ENCODE data around the gene POLR1E. TPM values are rescaled to one million over a fixed set of nuclear protein-coding genes. Genes with fewer than 3 reads are reported as not detected.
"Not testable (repeated sequence)": the region's sequence is repeated elsewhere in the genome, so short reads cannot be mapped to it uniquely, and the experiment has no call there.

The POLR1E gene
- total RNA-seq, 6 experiments from 2014 or later: 11.7 to 18.1 (median 14.4) TPM

DNA sequence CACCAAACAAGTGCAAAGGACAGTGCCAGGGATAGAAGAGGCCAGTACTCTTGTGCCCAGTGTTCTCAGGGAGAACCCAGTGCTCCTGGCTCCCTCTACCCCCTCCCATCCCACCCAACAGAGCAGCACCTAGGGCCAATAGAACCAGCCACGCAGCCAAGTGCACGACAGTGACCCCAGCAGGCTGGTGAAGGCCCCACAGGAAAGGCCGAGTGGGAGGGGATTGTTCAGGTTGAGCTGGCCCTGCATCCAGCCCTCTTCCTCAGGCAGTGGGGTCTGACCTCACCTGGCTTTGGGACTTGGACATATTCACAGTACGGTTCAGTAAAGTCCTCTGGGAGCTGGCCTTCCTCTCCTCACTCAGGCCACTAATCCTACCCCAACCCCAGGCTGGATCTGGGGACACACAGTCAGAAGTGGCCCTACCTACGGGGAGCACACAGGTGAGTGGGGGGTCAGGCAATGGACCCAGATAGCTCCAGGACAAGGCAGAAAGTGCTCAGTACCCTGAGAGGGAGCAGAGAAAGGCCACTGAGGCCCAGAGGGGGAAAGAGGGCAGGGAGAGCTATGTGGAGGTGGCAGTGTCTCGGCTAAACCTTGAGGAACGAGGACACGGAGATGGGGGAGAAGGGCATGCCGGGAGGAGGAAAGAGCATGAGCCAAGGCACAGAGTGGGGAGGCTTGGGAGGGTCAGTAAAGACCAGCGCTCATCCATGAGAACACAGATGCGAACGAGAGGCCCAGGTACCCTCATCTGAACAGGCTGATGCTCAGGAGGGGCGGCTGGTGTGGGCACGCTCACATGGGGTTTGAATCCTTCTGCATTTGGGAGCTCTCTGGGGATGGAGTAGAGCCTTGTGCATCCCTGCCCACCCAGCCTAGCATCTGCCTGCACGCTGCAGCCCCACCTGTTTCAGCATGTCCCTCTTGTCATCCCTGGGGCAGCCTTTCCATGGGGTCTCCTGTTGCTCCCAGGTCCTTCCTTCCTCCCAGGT, 25.6 kb downstream of the POLR1E start:
- no CpG with 5 or more reads among the region's 15 CpGs for WGBS (ENCODE audit: insufficient coverage, low coverage, low lambda C conversion rate, missing lambda C conversion rate)
- intact Hi-C loops (cut with DNase I): no loop called here
- Histone ChIP-seq H3K9me3 (no peaks in the 10 kb centered on the region), H3K4me3 (no peak overlapping the region), H3K27ac (no peak overlapping the region), H3K27me3 (no peaks in the 10 kb centered on the region), H3K4me1 (peaks cover 0 to 30% (median 15%) of the 10 kb centered on the region in 4 donors), H3K36me3 (no peaks in the 10 kb centered on the region)
- no peak for ATAC-seq
- peak; percentile 2 for TF ChIP-seq POLR2A (IDR thresholded peaks at IDR 0.05)
- TF ChIP-seq CTCF (IDR thresholded peaks at IDR 0.05): peak in 2 of 4 donors; percentile 3 to 19
- DNase-seq: no peak

DNA sequence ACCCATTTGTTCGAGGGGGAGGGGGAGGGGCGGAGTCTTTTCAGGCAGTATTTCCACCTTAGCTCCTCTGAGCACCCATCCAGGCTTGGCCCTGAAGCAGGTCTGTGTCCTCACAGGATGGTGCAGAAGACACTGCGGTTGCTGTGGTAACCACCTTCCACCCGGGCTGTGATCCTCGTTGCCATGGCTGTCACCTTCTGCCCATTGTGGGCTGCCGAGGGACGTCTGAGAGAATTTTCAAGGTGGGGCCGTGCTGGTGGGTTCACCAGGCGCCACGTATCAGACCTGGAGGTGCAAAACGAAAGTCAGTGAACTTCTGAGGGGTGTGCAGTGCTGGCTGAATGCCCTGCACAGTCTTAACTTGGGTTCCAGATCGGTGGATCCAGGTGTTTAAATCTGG, 26.7 kb downstream of the POLR1E start:
- no peak for DNase-seq
- Histone ChIP-seq H3K27me3 (no peaks in the 10 kb centered on the region), H3K36me3 (no peaks in the 10 kb centered on the region), H3K4me3 (no peak overlapping the region), H3K9me3 (no peaks in the 10 kb centered on the region), H3K4me1 (peaks cover 0 to 19% (median 10%) of the 10 kb centered on the region in 4 donors), H3K27ac (no peak overlapping the region)
- ATAC-seq: no peak
- TF ChIP-seq POLR2A (IDR thresholded peaks at IDR 0.05): no peak
- no peak for TF ChIP-seq CTCF (IDR thresholded peaks at IDR 0.05)
- WGBS (ENCODE audit: insufficient coverage, low coverage, low lambda C conversion rate, missing lambda C conversion rate): 33% methylated on average over 1 of the region's 12 CpGs
- intact Hi-C loops (cut with DNase I): no loop called here

DNA sequence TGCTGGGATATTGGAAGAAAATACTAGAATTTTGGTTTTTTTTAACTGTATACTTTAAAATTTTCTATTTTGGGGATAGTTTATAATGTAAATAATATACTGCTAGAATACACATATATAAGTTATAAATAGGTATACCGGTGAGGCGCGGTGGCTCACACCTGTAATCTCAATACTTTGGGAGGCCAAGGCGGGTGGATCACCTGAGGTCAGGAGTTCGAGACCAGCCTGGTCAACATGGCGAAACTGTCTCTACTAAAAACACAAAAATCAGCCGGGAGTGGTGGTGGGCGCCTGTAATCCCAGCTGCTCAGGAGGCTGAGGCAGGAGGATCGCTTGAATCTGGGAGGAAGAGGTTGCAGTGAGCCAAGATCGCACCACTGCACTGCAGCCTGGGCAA, 28.7 kb downstream of the POLR1E start:
- DNase-seq; intact Hi-C loops (cut with DNase I); H3K36me3 ChIP-seq; H3K9me3 ChIP-seq; H3K27me3 ChIP-seq; ATAC-seq; H3K4me1 ChIP-seq; H3K27ac ChIP-seq; H3K4me3 ChIP-seq: not testable (repeated sequence)
- 98% methylated on average over 8 of the region's 10 CpGs for WGBS (ENCODE audit: insufficient coverage, low coverage, low lambda C conversion rate, missing lambda C conversion rate)

DNA sequence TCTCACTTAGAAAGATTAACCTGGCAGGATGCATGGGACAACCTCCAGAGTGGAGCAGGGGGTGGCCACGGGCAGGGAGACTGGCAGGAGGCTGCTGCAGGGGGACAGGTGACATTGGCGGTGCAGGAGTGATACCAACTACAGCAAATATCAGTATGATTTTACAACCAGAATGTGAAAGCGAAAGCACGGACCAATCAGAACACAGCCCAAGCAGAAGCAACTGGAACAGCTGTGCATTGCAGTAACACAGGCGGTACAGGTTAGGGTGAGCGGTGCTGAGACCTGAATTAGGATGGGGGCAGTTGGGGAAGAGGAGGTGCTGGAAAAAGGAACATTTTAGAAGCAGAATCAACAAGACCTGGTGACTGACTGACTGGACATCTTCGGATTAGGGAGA, 29.3 kb downstream of the POLR1E start:
- Histone ChIP-seq H3K27ac (no peak overlapping the region), H3K9me3 (no peaks in the 10 kb centered on the region), H3K27me3 (no peaks in the 10 kb centered on the region), H3K4me1 (no peaks in the 10 kb centered on the region), H3K4me3 (no peak overlapping the region), H3K36me3 (peaks cover 0 to 2% (median 0%) of the 10 kb centered on the region in 4 donors)
- ATAC-seq (no peak), DNase-seq (no peak)
- no peak for TF ChIP-seq POLR2A (IDR thresholded peaks at IDR 0.05)
- no peak for TF ChIP-seq CTCF (IDR thresholded peaks at IDR 0.05)
- 93% methylated on average over 7 of the region's 7 CpGs for WGBS (ENCODE audit: insufficient coverage, low coverage, low lambda C conversion rate, missing lambda C conversion rate)
- intact Hi-C loops (cut with DNase I): no loop called here

GRCh38 chr9:37515620-37516258, 30.0 kb downstream of the POLR1E start:
- Histone ChIP-seq H3K9me3 (no peaks in the 10 kb centered on the region), H3K36me3 (peaks cover 0 to 2% (median under 1%) of the 10 kb centered on the region in 4 donors), H3K27ac (no peak overlapping the region), H3K4me3 (no peak overlapping the region), H3K27me3 (no peaks in the 10 kb centered on the region), H3K4me1 (no peaks in the 10 kb centered on the region)
- intact Hi-C loops (cut with DNase I): no loop called here
- no peak for DNase-seq
- 97% methylated on average over 10 of the region's 14 CpGs for WGBS (ENCODE audit: insufficient coverage, low coverage, low lambda C conversion rate, missing lambda C conversion rate)
- TF ChIP-seq CTCF (IDR thresholded peaks at IDR 0.05): no peak
- no peak for TF ChIP-seq POLR2A (IDR thresholded peaks at IDR 0.05)
- no peak for ATAC-seq
